GM19452 (cell line): ENCODE data around the gene EHBP1L1.

Experiments
- ATAC-seq: cut with Tn5 transposase; IDR thresholded peaks from one replicate; pipeline ENCODE4 v1.9.1; 2021; ENCODE audit not compliant: unreplicated experiment

The EHBP1L1 gene

GRCh38 chr11:65576867-65577755, 1.3 kb downstream of the EHBP1L1 start:
- no peak for ATAC-seq

- ATAC-seq, result no peak
These were observed 1.9 kb downstream of the EHBP1L1 start for GRCh38 chr11:65577756-65578109.

GRCh38 chr11:65578134-65578533, 2.3 kb downstream of the EHBP1L1 start:
- no peak for ATAC-seq

DNA sequence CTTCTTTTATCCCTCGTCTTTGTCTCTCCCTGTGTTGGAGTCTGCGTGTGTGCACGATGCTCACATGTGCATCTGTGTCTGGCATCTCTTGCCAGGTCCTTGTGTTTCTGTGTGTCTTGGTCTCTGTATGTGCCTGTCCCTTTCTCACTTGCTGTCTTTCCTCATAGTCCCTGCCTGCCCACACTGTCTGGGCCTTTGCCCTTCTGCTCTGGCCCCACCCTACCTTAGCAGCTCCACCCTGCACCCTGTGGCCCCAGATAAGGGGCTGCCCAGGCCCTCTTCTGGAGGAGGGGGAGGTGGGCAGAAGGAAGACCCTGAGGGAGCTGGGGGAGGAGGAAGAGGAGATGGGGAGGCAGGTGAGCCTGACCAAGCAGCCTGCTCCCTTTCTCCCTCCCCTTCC, 2.8 kb downstream of the EHBP1L1 start:
- ATAC-seq, result no peak

- ATAC-seq, result no peak
These were observed 3.4 kb downstream of the EHBP1L1 start for GRCh38 chr11:65579291-65579690.

GRCh38 chr11:65580031-65580692, 4.3 kb downstream of the EHBP1L1 start:
- no peak for ATAC-seq

DNA sequence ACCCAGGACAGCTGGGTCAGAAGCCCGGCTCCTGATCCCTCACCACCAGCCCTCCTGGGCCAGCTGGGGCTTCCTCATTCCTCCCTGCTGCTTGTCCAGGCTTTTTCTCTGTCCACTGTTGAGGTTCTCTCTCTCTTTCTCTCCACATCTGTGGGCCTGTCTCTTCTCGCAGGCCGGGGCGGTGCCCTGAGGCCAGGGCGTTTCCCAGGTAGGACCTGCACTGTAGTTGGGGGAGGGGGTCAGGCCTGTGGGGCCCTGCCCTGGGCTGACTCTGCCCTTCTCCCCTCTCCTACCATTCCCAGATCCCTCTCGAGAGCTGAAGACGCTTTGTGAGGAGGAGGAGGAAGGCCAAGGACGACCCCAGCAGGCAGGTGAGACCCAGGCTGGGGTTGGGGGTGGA, 4.9 kb downstream of the EHBP1L1 start:
- ATAC-seq, result no peak

DNA sequence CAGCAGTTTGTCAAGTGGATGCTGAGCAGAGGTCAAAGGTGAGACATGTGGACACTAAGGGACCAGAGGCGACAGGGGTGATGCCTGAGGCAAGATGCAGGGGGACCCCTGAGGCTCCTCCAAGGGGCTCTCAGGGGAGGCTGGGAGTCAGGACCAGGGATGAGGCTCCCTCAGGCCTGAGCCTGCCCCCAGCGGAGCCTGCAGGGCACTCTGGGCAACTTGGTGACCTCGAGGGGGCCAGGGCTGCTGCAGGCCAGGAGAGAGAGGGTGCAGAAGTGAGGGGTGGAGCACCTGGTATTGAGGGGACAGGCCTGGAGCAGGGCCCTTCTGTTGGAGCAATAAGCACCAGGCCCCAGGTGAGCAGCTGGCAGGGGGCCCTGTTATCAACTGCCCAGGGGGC, 6.1 kb downstream of the EHBP1L1 start:
- no peak for ATAC-seq

- no peak for ATAC-seq
These were observed 7.7 kb downstream of the EHBP1L1 start for GRCh38 chr11:65583589-65583988.

- ATAC-seq, result no peak
These were observed 8.3 kb downstream of the EHBP1L1 start for GRCh38 chr11:65584106-65584505.

- no peak for ATAC-seq
These were observed 8.9 kb downstream of the EHBP1L1 start for GRCh38 chr11:65584723-65585171.

DNA sequence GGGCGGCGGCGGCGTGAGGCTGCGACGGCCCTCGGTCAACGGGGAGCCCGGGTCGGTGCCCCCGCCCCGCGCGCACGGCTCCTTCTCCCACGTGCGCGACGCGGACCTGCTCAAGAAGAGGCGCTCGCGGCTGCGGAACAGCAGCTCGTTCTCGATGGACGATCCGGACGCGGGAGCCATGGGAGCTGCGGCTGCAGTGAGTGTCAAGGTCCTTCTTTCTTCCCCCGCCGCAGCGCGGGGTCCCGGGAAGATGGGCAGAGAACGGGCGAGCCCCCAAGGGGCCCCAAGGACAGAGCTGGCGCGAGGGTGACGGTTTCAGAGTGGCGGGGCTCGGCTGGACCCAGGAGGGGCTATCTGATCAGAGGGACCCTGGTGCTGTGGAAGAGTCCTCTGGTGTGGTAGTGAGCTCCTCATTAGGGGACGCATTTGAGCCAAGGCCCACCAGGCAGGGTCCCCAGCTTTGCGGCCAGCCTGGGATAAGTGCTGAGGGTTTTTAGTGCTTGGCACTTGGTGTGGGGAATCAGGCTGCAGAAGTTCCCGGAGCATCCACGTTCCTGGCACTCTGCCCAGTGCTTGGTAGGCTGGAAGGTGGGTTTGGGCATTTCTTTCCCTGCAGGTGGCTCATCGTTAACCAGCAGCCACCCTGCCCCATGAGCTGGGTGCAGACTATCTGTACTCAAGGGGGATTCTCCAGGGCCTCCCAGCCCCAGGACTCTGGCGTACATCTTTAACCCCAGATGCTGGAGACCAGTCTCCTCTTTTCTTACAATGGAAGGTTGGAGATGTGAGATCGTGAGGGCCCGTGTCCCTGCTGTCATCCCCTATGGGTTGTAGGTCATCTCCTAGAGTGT, 9.8 kb downstream of the EHBP1L1 start:
- no peak for ATAC-seq

DNA sequence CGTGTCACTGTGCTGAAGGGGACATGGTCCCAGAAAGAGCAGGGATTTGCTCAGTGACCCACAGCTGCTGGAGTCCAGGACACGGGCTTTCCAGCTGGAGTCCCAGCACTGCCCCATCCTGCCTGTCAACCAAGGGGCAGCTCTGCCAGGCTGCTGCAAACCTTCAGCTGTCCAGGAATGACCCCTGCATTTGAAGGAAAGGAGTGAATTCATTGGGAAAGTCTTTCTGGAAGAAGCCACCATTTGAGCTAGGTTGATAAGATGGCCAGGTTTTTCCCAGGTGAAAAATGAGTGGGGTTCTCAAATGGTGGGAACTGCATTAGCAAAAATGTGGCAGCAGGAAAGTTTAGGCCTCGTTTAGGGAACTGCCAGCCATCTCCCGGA, 10.4 kb downstream of the EHBP1L1 start:
- no peak for ATAC-seq

DNA sequence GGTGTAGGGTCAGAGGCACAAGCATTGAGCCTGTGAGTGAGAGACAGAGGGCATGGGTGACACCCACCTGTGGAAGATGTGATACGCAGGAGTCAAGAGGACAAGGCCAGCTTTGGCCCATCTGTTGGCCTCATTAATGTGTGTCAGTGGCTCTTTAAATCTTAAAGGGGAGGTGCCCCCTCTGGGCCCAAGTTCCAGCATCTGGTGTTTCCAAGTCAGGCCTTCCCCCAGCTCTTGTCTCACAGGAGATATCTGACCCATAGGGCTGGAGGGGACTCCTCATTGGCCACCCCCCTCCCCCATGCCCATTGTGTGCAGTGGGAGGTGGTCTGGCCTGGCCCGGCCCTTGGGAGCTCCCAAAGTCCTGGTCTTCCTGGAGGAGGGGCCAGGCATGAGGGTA, 10.8 kb downstream of the EHBP1L1 start:
- ATAC-seq, result no peak

- ATAC-seq, result peak; percentile 69
These were observed 12.6 kb downstream of the EHBP1L1 start for GRCh38 chr11:65588199-65589054.

DNA sequence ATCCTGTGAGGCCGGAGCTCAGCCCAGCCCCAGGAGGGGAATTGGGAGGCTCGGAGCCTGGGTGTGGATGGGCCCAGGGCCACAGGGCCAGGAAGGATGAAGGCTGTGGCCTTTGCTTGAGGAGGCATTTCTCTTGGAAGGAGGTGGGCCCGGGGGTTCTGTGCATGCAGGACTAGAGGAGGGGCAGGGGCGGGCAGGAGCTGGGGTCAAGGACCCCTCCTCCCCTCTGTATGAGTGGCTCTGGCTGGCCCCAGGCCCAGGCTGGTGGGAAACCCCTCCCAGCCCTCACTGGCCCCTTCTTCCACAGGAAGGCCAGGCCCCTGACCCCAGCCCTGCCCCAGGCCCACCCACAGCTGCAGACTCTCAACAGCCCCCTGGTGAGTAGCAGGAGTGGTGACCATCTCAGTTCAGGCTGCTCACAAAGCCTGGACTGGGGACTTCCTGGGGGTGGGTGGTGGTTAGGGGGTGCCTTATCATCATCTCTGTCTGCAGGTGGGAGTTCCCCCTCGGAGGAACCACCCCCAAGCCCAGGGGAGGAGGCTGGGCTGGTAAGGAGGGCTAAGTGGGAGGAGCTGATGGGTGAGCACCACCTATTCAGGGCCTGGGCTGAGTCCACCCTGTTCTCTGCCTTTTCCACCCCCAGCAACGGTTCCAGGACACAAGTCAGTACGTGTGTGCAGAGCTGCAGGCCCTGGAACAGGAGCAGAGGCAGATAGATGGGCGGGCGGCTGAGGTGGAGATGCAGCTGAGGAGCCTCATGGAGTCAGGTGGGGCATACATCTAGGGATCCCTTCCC, 13.8 kb downstream of the EHBP1L1 start:
- no peak for ATAC-seq

DNA sequence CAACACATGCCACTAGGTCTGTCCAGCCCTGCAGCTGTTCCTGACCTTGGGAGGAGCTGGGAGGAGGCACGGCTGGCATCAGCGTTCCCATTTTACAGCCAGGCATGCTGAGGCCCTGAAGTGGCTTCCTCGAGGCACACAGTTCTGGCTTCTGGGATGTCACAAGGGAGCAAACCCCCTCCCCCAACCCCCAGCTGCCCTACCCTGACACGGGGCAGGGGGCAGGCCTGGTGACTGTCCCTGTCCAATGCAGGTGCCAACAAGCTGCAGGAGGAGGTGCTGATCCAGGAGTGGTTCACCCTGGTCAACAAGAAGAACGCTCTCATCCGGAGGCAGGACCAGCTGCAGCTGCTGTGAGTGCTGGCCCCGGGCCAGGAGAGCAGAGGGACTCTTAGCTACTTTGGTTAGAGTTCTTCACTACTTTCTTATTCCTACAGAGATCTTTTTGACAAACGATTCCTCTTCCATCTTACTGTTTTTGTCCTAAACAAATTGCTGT, 14.4 kb downstream of the EHBP1L1 start:
- ATAC-seq, result no peak

DNA sequence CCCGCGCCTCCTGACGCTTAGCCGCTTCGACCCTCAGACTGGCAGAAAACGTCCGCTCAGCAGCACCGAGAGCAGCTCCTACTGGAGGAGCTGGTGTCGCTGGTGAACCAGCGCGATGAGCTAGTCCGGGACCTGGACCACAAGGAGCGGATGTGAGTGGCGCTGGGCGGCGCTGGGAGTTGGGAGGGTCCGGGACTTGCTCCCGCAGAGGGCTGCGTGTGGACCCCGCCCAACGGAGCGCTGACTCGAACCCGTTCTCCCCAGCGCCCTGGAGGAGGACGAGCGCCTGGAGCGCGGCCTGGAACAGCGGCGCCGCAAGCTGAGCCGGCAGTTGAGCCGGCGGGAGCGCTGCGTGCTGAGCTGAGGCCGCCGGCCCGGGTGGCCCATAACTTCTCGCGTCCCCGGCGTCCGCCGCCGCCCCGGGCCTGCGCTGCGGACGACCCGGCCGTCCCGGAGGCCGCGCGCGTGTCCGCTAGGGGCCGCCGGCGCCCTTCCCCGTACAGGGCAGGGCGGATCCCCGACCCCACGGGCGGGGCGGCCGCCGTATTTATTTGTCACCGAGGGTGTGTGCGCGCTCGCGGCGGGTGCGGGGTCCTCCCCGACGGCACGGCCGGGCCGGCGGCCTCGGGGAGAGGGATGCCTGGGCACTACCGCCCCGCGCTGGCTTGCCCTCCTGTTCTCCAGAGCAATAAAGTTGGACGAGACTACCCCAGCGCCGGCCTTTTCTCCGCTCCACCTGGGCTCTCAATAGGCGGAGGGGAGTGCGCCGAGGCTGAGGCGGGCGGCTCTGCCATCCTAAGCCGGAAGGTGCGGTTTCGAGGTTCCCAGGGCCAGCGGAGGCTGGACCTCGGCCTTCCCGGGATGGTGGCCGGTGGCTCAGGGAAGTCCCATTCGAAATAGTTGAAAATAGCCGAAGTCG, 16.3 kb downstream of the EHBP1L1 start:
- ATAC-seq, result no peak
